GM12878 (cell line): ENCODE results near the gene MYO18B. TPM values are rescaled to one million over a fixed set of nuclear protein-coding genes. Genes with fewer than 3 reads are reported as not detected.

ENCODE experiments used
- ATAC-seq: fragments of 200-7000 bp; cut with Tn5 transposase; 3 replicates; pipeline ENCODE4 v1.9.1; 2020; ENCODE audit warnings: mild to moderate bottlenecking, moderate library complexity
- BruUV-seq: library from RNA; stranded (reverse); fragments of 400-500 nt; replicated peaks from 2 replicates; lab custom pipeline; 2021; lab: Mats Ljungman, UMichigan
- CTCF ChIA-PET: fragments of 300-600 bp; sonication (Branson Sonifier 250); formaldehyde crosslinking; extraction: SDS; loops from one replicate; lab custom pipeline; 2021; ENCODE audit warnings: inconsistent platforms; lab: Yijun Ruan, JAX
- POLR2A ChIA-PET: fragments of 350-600 bp; formaldehyde crosslinking; extraction: SDS; loops from one replicate; lab custom pipeline; 2021; ENCODE audit warnings: inconsistent platforms; lab: Charles Lee
- RAD21 ChIA-PET: fragments of 300-600 bp; sonication (Branson Sonifier 250); formaldehyde crosslinking; loops from one replicate; lab custom pipeline; 2023; ENCODE audit warnings: antibody characterized with exemption; ENCODE audit not compliant: unreplicated experiment; lab: Charles Lee
- SMC1A ChIA-PET: fragments of 300-600 bp; sonication (Branson Sonifier 250); formaldehyde crosslinking; loops from one replicate; lab custom pipeline; 2023; ENCODE audit not compliant: unreplicated experiment, uncharacterized antibody; lab: Charles Lee
- DNase-seq: peaks from one replicate; pipeline ENCODE4 v3.0.0-alpha.2; 2011; ENCODE audit warnings: low read depth, low spot score
- FAIRE-seq: peaks from 3 replicates; lab custom pipeline; 2011; peaks lifted over from hg19 to GRCh38; lab: Jason Lieb, UNC
- H2AFZ ChIP-seq: 2 replicates; pipeline ENCODE4 v1.6.0; 2011; ENCODE audit warnings: low read depth, low read length, control low read depth; ENCODE audit not compliant: control insufficient read depth
- H3K27ac ChIP-seq: 2 replicates; pipeline ENCODE4 v1.5.1; 2011; ENCODE audit warnings: control low read depth; ENCODE audit not compliant: control insufficient read depth, insufficient read depth
- H3K27me3 ChIP-seq, 2 experiments: replicated peaks in 1 of 2; 2 replicates each; pipeline versions ENCODE4 v1.6.0 to v1.6.1; 2011; ENCODE audit warnings: low read length in 1 of 2; ENCODE audit not compliant: control insufficient read depth in 2 of 2, insufficient read depth in 2 of 2
- H3K36me3 ChIP-seq, 2 experiments: 2 replicates each; pipeline ENCODE4 v1.5.1; 2011; ENCODE audit warnings: low read length in 1 of 2; ENCODE audit not compliant: control insufficient read depth in 2 of 2, insufficient read depth in 2 of 2
- H3K4me1 ChIP-seq: 2 replicates; pipeline ENCODE4 v1.6.1; 2011; ENCODE audit warnings: mild to moderate bottlenecking, low read length, moderate library complexity, mixed read lengths; ENCODE audit not compliant: control insufficient read depth, insufficient read depth
- H3K4me2 ChIP-seq: 2 replicates; pipeline ENCODE4 v1.6.0; 2011; ENCODE audit warnings: control low read depth; ENCODE audit not compliant: control insufficient read depth, insufficient read depth
- H3K4me3 ChIP-seq: fragments of 200-600 bp; sonication (generic); 2 replicates; pipeline ENCODE4 v1.5.1; 2016
- H3K79me2 ChIP-seq: 2 replicates; pipeline ENCODE4 v1.6.0; 2011; ENCODE audit warnings: low read length; ENCODE audit not compliant: control insufficient read depth, insufficient read depth
- H3K9ac ChIP-seq: 2 replicates; pipeline ENCODE4 v1.8.0; 2011; ENCODE audit warnings: low read length, control low read depth, mixed read lengths; ENCODE audit not compliant: control insufficient read depth, insufficient read depth
- H3K9me3 ChIP-seq: replicated peaks from 3 replicates; pipeline ENCODE4 v1.5.1; 2011; ENCODE audit warnings: mild to moderate bottlenecking, low read length; ENCODE audit not compliant: control insufficient read depth, insufficient read depth
- H4K20me1 ChIP-seq: 2 replicates; pipeline ENCODE4 v1.6.0; 2011; ENCODE audit not compliant: control insufficient read depth, insufficient read depth
- CBX5 ChIP-seq: sonication (generic); IDR thresholded peaks from 2 replicates; pipeline ENCODE4 v1.6.1; 2016; ENCODE audit warnings: low read depth, moderate library complexity, mild to moderate bottlenecking, inconsistent platforms
- CHD1 ChIP-seq: IDR thresholded peaks from 2 replicates; pipeline ENCODE4 v1.6.1; 2012; ENCODE audit warnings: low read depth, low read length, improper control_type of control experiment
- HDGF ChIP-seq: fragments of 450-650 bp; IDR thresholded peaks from 2 replicates; pipeline ENCODE4 v1.6.1; 2016; ENCODE audit warnings: antibody characterized with exemption
- NFIC ChIP-seq: IDR thresholded peaks from 2 replicates; pipeline ENCODE4 v1.6.1; 2012; ENCODE audit warnings: low read depth, mild to moderate bottlenecking, inconsistent platforms, low read length, moderate library complexity
- SUPT20H ChIP-seq: IDR thresholded peaks from 2 replicates; pipeline ENCODE4 v1.6.1; 2011; ENCODE audit warnings: low read depth, mild to moderate bottlenecking, low read length, moderate library complexity, borderline replicate concordance; ENCODE audit not compliant: control insufficient read depth
- WGBS: methylation state at CpG from one replicate; pipeline ENCODE4 v1.1.6; 2016; ENCODE audit warnings: low lambda C conversion rate; ENCODE audit not compliant: insufficient replicate concordance, insufficient coverage; ENCODE audit errors: missing lambda C conversion rate; 5-methylcytosine and 5-hydroxymethylcytosine counted together
- in situ Hi-C: fragments of 300-500 bp; cut with MboI; formaldehyde crosslinking; loops from 9 replicates; pipeline ENCODE4 v1.14.3; 2018; ENCODE audit warnings: mixed read lengths
- intact Hi-C: fragments of 100-400 bp; cut with micrococcal nuclease; formaldehyde crosslinking; loops from one replicate; pipeline ENCODE4 v1.14.2; 2022; ENCODE audit not compliant: unreplicated experiment
- polyA plus RNA-seq, 11 experiments: library from polyadenylated mRNA; depleted of rRNA in 4 of 11; unstranded in 6 of 11; stranded (reverse) in 5 of 11; fragments of >200 nt; fragmentation: Nextera tagmentation in 4 of 11; fragmentation: Illumina TruSeq in 1 of 11; extraction: Ambion mirVana in 4 of 11; extraction: Trizol in 1 of 11; gene quantifications; 1 replicate in 1 of 11; 2 replicates in 10 of 11; pipeline versions ENCODE4 v1.2.1 to v1.2.3, GENCODE V29; 2011 to 2016; ENCODE audit warnings: inconsistent platforms in 2 of 11, missing spikeins in 2 of 11, low read depth in 1 of 11
- total RNA-seq, 4 experiments: library from RNA; depleted of rRNA in 3 of 4; stranded (reverse); fragments of >200 nt in 3 of 4; fragmentation: Illumina TruSeq in 1 of 4; extraction: Trizol in 1 of 4; gene quantifications; 2 replicates each; pipeline versions ENCODE4 v1.2.1 to v1.2.3, GENCODE V29; 2013 to 2021
- TF ChIP-seq, protein P1 (sequence below): fragments of 150-350 bp; IDR thresholded peaks from 2 replicates; pipeline ENCODE4 v1.6.1; 2014; ENCODE audit warnings: mild to moderate bottlenecking, low read depth, low read length
- TF ChIP-seq, protein P2 (sequence below): fragments of 450-650 bp; IDR thresholded peaks from 2 replicates; pipeline ENCODE4 v1.6.1; 2016; ENCODE audit warnings: mild to moderate bottlenecking, moderate library complexity, borderline replicate concordance

The MYO18B gene
- total and polyA plus RNA-seq, 10 of the 15 experiments (the other 5 are each of a cell fraction or from before 2014, with no cell fraction given): 0.05 to 2.1 (median 0.51) TPM; not detected in 1

DNA sequence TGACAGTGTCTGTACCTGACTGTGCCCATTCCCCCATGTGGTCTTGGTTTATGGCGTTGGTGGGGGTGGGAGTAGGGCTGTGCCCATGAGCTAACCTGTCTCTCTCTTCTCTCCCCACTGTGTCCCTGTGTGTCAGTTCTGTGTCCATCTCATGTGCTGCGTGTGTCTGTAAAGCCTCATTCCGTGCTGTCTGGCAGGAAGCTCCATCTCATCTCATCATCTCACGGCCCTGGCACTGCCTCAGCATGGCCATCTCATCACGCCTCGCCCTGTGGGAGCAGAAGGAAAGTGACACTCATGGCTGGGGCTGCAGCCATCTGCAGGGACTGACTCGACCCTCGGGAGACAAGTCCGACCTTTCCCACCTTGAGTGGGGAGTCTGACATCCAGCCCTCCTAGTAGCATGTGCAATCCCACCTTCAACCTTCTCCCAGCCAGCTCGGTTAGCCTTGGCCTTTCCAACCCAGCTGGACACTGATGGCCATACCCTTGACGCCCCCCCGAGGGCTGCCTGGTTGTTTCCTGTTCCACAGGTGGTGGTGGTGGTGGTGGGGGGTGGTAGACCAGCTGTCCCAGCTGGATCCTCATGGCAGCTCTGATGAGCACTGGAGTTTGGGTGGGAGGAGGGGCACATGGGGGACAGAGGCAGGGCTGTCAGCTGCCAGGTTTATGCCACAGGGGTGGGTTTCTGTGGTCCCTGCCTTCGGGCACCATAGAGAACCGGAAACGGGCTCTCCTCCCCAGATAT is 19.0 kb downstream of the MYO18B start:
- ATAC-seq: no peak
- intact Hi-C loops: no loop called here

More for the DNA sequence above, 19.0 kb downstream of the MYO18B start:
- H3K27ac ChIP-seq: no peak overlapping the region
- H2AFZ ChIP-seq: no peak overlapping the region
- H4K20me1 ChIP-seq: no peaks in the 10 kb centered on the region
- WGBS: 33% methylated on average over 15 of the region's 15 CpGs
- BruUV-seq: no TSS peak
- H3K27me3 ChIP-seq: no peaks in the 10 kb centered on the region
- no peak overlapping the region for H3K9ac ChIP-seq
- FAIRE-seq (no peak), DNase-seq (no peak)
- no peaks in the 10 kb centered on the region for H3K36me3 ChIP-seq
- H3K9me3 ChIP-seq: no peaks in the 10 kb centered on the region; the same call in 2 of the 3 replicates
- CTCF ChIA-PET: interaction anchor here (0.9 to 1.3 kb wide), 2 partner anchors 12 to 217 kb away, joined by 3 read pairs; no protein-coding TSS in a partner anchor
- POLR2A ChIA-PET: interaction anchor here (0.6 kb wide), 1 partner anchor 20 kb away, joined by 3 read pairs; no protein-coding TSS in a partner anchor
- in situ Hi-C loops: no loop called here
- no peak overlapping the region for H3K4me3 ChIP-seq
- no peak overlapping the region for H3K4me2 ChIP-seq
- RAD21 ChIA-PET: interaction anchor here (1.1 kb wide), 1 partner anchor 11 kb away, joined by 4 read pairs; no protein-coding TSS in a partner anchor
- SMC1A ChIA-PET: no interaction called here
- TF ChIP-seq HDGF (no peak), NFIC (no peak), SUPT20H (no peak), CBX5 (no peak), CHD1 (no peak)
- TF ChIP-seq, protein P1, sequence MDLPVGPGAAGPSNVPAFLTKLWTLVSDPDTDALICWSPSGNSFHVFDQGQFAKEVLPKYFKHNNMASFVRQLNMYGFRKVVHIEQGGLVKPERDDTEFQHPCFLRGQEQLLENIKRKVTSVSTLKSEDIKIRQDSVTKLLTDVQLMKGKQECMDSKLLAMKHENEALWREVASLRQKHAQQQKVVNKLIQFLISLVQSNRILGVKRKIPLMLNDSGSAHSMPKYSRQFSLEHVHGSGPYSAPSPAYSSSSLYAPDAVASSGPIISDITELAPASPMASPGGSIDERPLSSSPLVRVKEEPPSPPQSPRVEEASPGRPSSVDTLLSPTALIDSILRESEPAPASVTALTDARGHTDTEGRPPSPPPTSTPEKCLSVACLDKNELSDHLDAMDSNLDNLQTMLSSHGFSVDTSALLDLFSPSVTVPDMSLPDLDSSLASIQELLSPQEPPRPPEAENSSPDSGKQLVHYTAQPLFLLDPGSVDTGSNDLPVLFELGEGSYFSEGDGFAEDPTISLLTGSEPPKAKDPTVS: no peak
- TF ChIP-seq, protein P2, sequence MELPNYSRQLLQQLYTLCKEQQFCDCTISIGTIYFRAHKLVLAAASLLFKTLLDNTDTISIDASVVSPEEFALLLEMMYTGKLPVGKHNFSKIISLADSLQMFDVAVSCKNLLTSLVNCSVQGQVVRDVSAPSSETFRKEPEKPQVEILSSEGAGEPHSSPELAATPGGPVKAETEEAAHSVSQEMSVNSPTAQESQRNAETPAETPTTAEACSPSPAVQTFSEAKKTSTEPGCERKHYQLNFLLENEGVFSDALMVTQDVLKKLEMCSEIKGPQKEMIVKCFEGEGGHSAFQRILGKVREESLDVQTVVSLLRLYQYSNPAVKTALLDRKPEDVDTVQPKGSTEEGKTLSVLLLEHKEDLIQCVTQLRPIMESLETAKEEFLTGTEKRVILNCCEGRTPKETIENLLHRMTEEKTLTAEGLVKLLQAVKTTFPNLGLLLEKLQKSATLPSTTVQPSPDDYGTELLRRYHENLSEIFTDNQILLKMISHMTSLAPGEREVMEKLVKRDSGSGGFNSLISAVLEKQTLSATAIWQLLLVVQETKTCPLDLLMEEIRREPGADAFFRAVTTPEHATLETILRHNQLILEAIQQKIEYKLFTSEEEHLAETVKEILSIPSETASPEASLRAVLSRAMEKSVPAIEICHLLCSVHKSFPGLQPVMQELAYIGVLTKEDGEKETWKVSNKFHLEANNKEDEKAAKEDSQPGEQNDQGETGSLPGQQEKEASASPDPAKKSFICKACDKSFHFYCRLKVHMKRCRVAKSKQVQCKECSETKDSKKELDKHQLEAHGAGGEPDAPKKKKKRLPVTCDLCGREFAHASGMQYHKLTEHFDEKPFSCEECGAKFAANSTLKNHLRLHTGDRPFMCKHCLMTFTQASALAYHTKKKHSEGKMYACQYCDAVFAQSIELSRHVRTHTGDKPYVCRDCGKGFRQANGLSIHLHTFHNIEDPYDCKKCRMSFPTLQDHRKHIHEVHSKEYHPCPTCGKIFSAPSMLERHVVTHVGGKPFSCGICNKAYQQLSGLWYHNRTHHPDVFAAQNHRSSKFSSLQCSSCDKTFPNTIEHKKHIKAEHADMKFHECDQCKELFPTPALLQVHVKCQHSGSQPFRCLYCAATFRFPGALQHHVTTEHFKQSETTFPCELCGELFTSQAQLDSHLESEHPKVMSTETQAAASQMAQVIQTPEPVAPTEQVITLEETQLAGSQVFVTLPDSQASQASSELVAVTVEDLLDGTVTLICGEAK: no peak
- no peaks in the 10 kb centered on the region for H3K4me1 ChIP-seq
- no peaks in the 10 kb centered on the region for H3K79me2 ChIP-seq
